Smooth muscle cell (in vitro differentiated cells): ENCODE results near the gene GLCCI1. TPM values are rescaled to one million over a fixed set of nuclear protein-coding genes. Genes with fewer than 3 reads are reported as not detected.
A peak's percentile ranks its signal among the peaks of the same experiment; 100 is the strongest.

Experiments
- DNase-seq: peaks from one replicate; lab custom pipeline; 2025; ENCODE audit not compliant: unreplicated experiment; lab: John Stamatoyannopoulos, UW
- H2AFZ ChIP-seq: fragments of 200-600 bp; sonication (generic); 2 replicates; pipeline ENCODE4 v1.6.0; 2016; ENCODE audit warnings: antibody characterized with exemption, low read depth, mild to moderate bottlenecking
- H3F3A ChIP-seq: fragments of 200-600 bp; sonication (generic); 2 replicates; pipeline ENCODE4 v1.6.0; 2017; ENCODE audit warnings: antibody characterized with exemption, low read depth
- H3K27ac ChIP-seq: fragments of 200-600 bp; sonication (generic); 2 replicates; pipeline ENCODE4 v1.5.1; 2016; ENCODE audit warnings: low read depth, mild to moderate bottlenecking
- H3K27me3 ChIP-seq: fragments of 200-600 bp; sonication (generic); 2 replicates; pipeline ENCODE4 v1.6.1; 2016; ENCODE audit warnings: low read depth, mild to moderate bottlenecking
- H3K36me3 ChIP-seq: fragments of 200-600 bp; sonication (generic); 2 replicates; pipeline ENCODE4 v1.5.1; 2016; ENCODE audit warnings: low read depth
- H3K4me1 ChIP-seq: fragments of 200-600 bp; sonication (generic); 2 replicates; pipeline ENCODE4 v1.5.1; 2016; ENCODE audit warnings: low read depth
- H3K4me2 ChIP-seq: fragments of 200-600 bp; sonication (generic); 2 replicates; pipeline ENCODE4 v1.6.0; 2016; ENCODE audit warnings: mild to moderate bottlenecking
- H3K4me3 ChIP-seq: fragments of 200-600 bp; sonication (generic); 2 replicates; pipeline ENCODE4 v1.5.1; 2016; ENCODE audit warnings: mild to moderate bottlenecking
- H3K79me2 ChIP-seq: fragments of 200-600 bp; sonication (generic); 2 replicates; pipeline ENCODE4 v1.6.0; 2016; ENCODE audit warnings: low read depth, mild to moderate bottlenecking
- H3K9ac ChIP-seq: fragments of 200-600 bp; sonication (generic); 2 replicates; pipeline ENCODE4 v1.6.0; 2016; ENCODE audit warnings: low read depth
- H3K9me3 ChIP-seq: fragments of 200-600 bp; sonication (generic); replicated peaks from 2 replicates; pipeline ENCODE4 v1.5.1; 2016; ENCODE audit warnings: low read depth
- H4K20me1 ChIP-seq: fragments of 200-600 bp; sonication (generic); 2 replicates; pipeline ENCODE4 v1.6.0; 2016; ENCODE audit warnings: low read depth
- WGBS: methylation state at CpG from one replicate; pipeline ENCODE4 v1.1.7; 2016; ENCODE audit warnings: low lambda C conversion rate; 5-methylcytosine and 5-hydroxymethylcytosine counted together
- polyA plus RNA-seq: library from polyadenylated mRNA; unstranded; fragments of >200 nt; fragmentation: Nextera tagmentation; extraction: Ambion mirVana; gene quantifications from 2 replicates; pipeline ENCODE4 v1.2.1, GENCODE V29; 2016
- total RNA-seq: library from RNA; depleted of rRNA; stranded (reverse); fragments of >200 nt; gene quantifications from 2 replicates; pipeline ENCODE4 v1.2.3, GENCODE V29; 2014
- TF ChIP-seq, protein P1 (sequence below): fragments of 200-600 bp; sonication (generic); IDR thresholded peaks from 2 replicates; pipeline ENCODE4 v1.5.1; 2017; ENCODE audit warnings: borderline replicate concordance, mild to moderate bottlenecking, antibody characterized with exemption; ENCODE audit not compliant: insufficient read depth, poor library complexity, severe bottlenecking

The GLCCI1 gene
- total and polyA plus RNA-seq, 2 experiments from 2014 or later, result 39.0 to 69.9 TPM

DNA sequence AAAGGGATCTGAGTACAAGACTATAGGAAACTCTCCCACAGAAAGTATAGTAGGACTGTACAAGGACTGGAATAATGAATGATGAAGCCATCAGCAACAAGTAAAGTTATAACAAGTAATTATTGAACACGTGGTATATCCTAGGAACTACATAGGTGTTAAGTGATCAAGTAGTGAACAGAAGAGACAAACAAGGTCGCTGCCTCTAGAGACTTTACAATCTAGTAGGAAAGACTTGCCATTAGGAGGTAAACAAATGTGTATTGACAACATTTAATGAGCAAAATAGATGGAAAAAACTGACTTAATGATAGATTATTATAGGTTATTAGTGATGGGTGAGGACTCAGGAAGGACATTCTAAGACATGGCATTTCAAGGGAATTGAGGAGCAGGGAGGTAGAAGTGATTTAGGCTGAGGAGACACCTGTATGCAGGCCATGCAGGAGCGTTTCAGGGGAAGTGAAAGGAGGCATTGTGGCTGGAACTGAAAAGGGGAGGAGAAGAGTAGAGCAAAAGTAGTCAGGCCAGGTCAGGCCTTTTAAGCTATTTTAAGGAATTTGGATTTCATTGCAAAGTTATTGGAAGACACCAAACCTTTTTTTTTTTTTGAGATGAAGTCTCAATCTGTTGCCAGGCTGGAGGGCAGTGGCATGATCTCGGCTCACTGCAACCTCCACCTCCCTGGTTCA lies 8.5 kb upstream of the GLCCI1 start:
- WGBS, result 93% methylated on average over 4 of the region's 4 CpGs
- no peak overlapping the region for H2AFZ ChIP-seq

DNA sequence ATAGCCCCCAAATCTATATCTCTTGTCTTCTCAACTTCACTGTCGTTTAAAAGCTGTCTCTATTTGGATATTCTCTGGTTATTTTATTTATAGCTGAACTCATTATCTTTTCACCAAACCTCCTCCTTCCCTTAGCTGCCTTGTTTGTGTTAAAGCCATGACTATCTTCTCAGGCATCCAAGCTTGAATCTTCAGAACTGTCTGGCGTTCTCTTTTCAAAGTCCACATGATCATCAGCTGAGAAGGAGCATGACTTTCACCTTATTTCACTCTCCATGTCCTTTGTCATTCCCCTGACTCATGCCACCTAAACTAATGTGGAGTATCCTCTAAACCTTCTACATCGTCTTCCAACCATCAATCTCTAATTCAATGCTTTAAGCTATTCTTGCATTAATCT lies 5.7 kb upstream of the GLCCI1 start:
- no peak overlapping the region for H2AFZ ChIP-seq
- no peaks in the 10 kb centered on the region for H3K36me3 ChIP-seq
- no peak overlapping the region for H3K4me3 ChIP-seq
- WGBS, result 43% methylated on average over 3 of the region's 3 CpGs
- H3K9me3 ChIP-seq, result no peaks in the 10 kb centered on the region
- TF ChIP-seq, protein P1, sequence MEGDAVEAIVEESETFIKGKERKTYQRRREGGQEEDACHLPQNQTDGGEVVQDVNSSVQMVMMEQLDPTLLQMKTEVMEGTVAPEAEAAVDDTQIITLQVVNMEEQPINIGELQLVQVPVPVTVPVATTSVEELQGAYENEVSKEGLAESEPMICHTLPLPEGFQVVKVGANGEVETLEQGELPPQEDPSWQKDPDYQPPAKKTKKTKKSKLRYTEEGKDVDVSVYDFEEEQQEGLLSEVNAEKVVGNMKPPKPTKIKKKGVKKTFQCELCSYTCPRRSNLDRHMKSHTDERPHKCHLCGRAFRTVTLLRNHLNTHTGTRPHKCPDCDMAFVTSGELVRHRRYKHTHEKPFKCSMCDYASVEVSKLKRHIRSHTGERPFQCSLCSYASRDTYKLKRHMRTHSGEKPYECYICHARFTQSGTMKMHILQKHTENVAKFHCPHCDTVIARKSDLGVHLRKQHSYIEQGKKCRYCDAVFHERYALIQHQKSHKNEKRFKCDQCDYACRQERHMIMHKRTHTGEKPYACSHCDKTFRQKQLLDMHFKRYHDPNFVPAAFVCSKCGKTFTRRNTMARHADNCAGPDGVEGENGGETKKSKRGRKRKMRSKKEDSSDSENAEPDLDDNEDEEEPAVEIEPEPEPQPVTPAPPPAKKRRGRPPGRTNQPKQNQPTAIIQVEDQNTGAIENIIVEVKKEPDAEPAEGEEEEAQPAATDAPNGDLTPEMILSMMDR, result no peak
- no peaks in the 10 kb centered on the region for H3K27me3 ChIP-seq
- no peaks in the 10 kb centered on the region for H3F3A ChIP-seq
- no peak overlapping the region for H3K4me2 ChIP-seq
- peak overlapping the region; percentile 6 for H3K27ac ChIP-seq
- no peaks in the 10 kb centered on the region for H3K79me2 ChIP-seq
- no peak for DNase-seq
- H3K9ac ChIP-seq, result no peak overlapping the region
- H4K20me1 ChIP-seq, result no peaks in the 10 kb centered on the region
- no peaks in the 10 kb centered on the region for H3K4me1 ChIP-seq

More for the DNA sequence above, 8.5 kb upstream of the GLCCI1 start:
- H3K4me2 ChIP-seq, result no peak overlapping the region
- no peaks in the 10 kb centered on the region for H3K79me2 ChIP-seq
- no peaks in the 10 kb centered on the region for H3K4me1 ChIP-seq
- no peak overlapping the region for H3K27ac ChIP-seq
- DNase-seq, result no peak
- no peaks in the 10 kb centered on the region for H4K20me1 ChIP-seq
- no peak overlapping the region for H3K9ac ChIP-seq
- H3F3A ChIP-seq, result no peaks in the 10 kb centered on the region
- H3K27me3 ChIP-seq, result no peaks in the 10 kb centered on the region
- H3K9me3 ChIP-seq, result no peaks in the 10 kb centered on the region
- no peak overlapping the region for H3K4me3 ChIP-seq
- H3K36me3 ChIP-seq, result no peaks in the 10 kb centered on the region
- TF ChIP-seq, protein P1, result no peak

DNA sequence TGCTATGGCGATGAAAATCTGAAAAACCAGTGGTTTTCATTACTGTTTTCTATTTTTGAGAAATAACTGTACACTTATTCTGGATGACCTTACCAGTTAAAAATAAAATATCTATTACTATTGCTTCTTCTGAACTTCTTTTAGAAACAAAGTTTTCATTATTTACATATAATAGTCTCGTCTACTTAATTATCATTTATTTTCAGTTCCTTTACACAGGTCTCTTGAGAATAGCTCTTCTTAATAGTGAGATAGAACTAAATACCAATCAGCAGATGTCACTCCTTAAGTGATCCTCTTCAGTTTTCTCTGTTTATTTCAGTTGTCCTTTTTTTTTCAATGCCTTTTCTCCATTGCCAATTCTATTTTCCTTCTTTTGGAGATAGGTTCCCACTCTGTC lies 4.3 kb upstream of the GLCCI1 start:
- H3K79me2 ChIP-seq, result peaks cover 6% of the 10 kb centered on the region
- no peaks in the 10 kb centered on the region for H3K9me3 ChIP-seq
- H4K20me1 ChIP-seq, result no peaks in the 10 kb centered on the region
- H2AFZ ChIP-seq, result no peak overlapping the region
- no peaks in the 10 kb centered on the region for H3K4me1 ChIP-seq
- H3K4me3 ChIP-seq, result no peak overlapping the region
- no peak overlapping the region for H3K9ac ChIP-seq
- no peak overlapping the region for H3K27ac ChIP-seq
- no peak overlapping the region for H3K4me2 ChIP-seq
- TF ChIP-seq, protein P1, result no peak
- 98% methylated on average over 2 of the region's 2 CpGs for WGBS
- no peak for DNase-seq
- no peaks in the 10 kb centered on the region for H3K27me3 ChIP-seq
- H3K36me3 ChIP-seq, result no peaks in the 10 kb centered on the region
- no peaks in the 10 kb centered on the region for H3F3A ChIP-seq

- Histone ChIP-seq H3K36me3 (no peaks in the 10 kb centered on the region), H4K20me1 (peaks cover 1% of the 10 kb centered on the region), H3K4me3 (no peak overlapping the region), H3K4me1 (no peaks in the 10 kb centered on the region), H3K27ac (no peak overlapping the region), H3K9me3 (no peaks in the 10 kb centered on the region), H3K9ac (no peak overlapping the region), H3K79me2 (peaks cover 7% of the 10 kb centered on the region), H2AFZ (no peak overlapping the region), H3K4me2 (no peak overlapping the region), H3K27me3 (no peaks in the 10 kb centered on the region), H3F3A (no peaks in the 10 kb centered on the region)
- 94% methylated on average over 2 of the region's 2 CpGs for WGBS
- no peak for DNase-seq
- TF ChIP-seq, protein P1, result no peak
Observed at GRCh38 chr7:7964691-7965090, 3.9 kb upstream of the GLCCI1 start.
